H9 (cell line): Measurements from ENCODE around the gene ATG5. TPM values are rescaled to one million over a fixed set of nuclear protein-coding genes. Genes with fewer than 3 reads are reported as not detected.

Experiments used
- DNase-seq: peaks from one replicate; pipeline ENCODE4 v3.0.0-alpha.2; 2017
- H2AFZ ChIP-seq: one replicate; pipeline ENCODE4 v1.6.1; 2013; ENCODE audit warnings: mild to moderate bottlenecking, low read length, control low read depth, moderate library complexity
- H2AK5ac ChIP-seq: 2 replicates; pipeline ENCODE4 v1.6.1; 2013; ENCODE audit warnings: low read length, control low read depth, mixed read lengths; ENCODE audit not compliant: insufficient read length
- H2BK120ac ChIP-seq: one replicate; pipeline ENCODE4 v1.6.1; 2013; ENCODE audit warnings: low read depth, mild to moderate bottlenecking, low read length, control low read depth, inconsistent platforms; ENCODE audit not compliant: poor library complexity, severe bottlenecking
- H2BK12ac ChIP-seq: 2 replicates; pipeline ENCODE4 v1.6.1; 2013; ENCODE audit warnings: low read length, control low read depth, mixed read lengths, low read depth; ENCODE audit not compliant: insufficient read length
- H2BK15ac ChIP-seq: 2 replicates; pipeline ENCODE4 v1.6.1; 2013; ENCODE audit warnings: low read depth, low read length, control low read depth
- H2BK20ac ChIP-seq: one replicate; pipeline ENCODE4 v1.6.1; 2013; ENCODE audit warnings: low read depth, mild to moderate bottlenecking, low read length, control low read depth, inconsistent platforms; ENCODE audit not compliant: poor library complexity, severe bottlenecking
- H2BK5ac ChIP-seq: 2 replicates; pipeline ENCODE4 v1.6.1; 2013; ENCODE audit warnings: low read length, control low read depth, mixed read lengths; ENCODE audit not compliant: insufficient read length
- H3K14ac ChIP-seq: 2 replicates; pipeline ENCODE4 v1.6.1; 2013; ENCODE audit warnings: low read length, control low read depth; ENCODE audit not compliant: insufficient read depth
- H3K18ac ChIP-seq: 2 replicates; pipeline ENCODE4 v1.6.1; 2013; ENCODE audit warnings: low read depth, mild to moderate bottlenecking, mixed read lengths, low read length, control low read depth; ENCODE audit not compliant: insufficient read length
- H3K23ac ChIP-seq: 2 replicates; pipeline ENCODE4 v1.6.1; 2013; ENCODE audit warnings: low read length, control low read depth, mixed read lengths, low read depth; ENCODE audit not compliant: insufficient read length
- H3K23me2 ChIP-seq: 2 replicates; pipeline ENCODE4 v1.6.1; 2013; ENCODE audit warnings: low read depth, mild to moderate bottlenecking, mixed read lengths, low read length, control low read depth; ENCODE audit not compliant: insufficient read length, poor library complexity, severe bottlenecking
- H3K27ac ChIP-seq: 2 replicates; pipeline ENCODE4 v1.5.1; 2013; ENCODE audit warnings: low read length, control low read depth, mixed read lengths, low read depth; ENCODE audit not compliant: insufficient read length
- H3K27me3 ChIP-seq: 2 replicates; pipeline ENCODE4 v1.6.1; 2013; ENCODE audit warnings: low read length, control low read depth, inconsistent platforms; ENCODE audit not compliant: insufficient read depth
- H3K4ac ChIP-seq: 2 replicates; pipeline ENCODE4 v1.6.1; 2013; ENCODE audit warnings: low read depth, mild to moderate bottlenecking, control low read depth, inconsistent platforms, low read length, moderate library complexity
- H3K4me1 ChIP-seq: 2 replicates; pipeline ENCODE4 v1.6.1; 2013; ENCODE audit warnings: low read length, control low read depth, inconsistent platforms; ENCODE audit not compliant: insufficient read depth
- H3K4me2 ChIP-seq: 2 replicates; pipeline ENCODE4 v1.6.1; 2013; ENCODE audit warnings: low read length, control low read depth, mixed read lengths; ENCODE audit not compliant: insufficient read length, insufficient read depth
- H3K56ac ChIP-seq: 2 replicates; pipeline ENCODE4 v1.6.1; 2013; ENCODE audit warnings: low read depth, mild to moderate bottlenecking, mixed read lengths, low read length, control low read depth; ENCODE audit not compliant: insufficient read length
- H3K79me1 ChIP-seq: 2 replicates; pipeline ENCODE4 v1.6.1; 2013; ENCODE audit warnings: low read depth, mild to moderate bottlenecking, moderate library complexity, low read length, control low read depth, inconsistent platforms; ENCODE audit not compliant: insufficient read depth, poor library complexity, severe bottlenecking
- H3K79me2 ChIP-seq: 2 replicates; pipeline ENCODE4 v1.6.1; 2013; ENCODE audit warnings: low read length, control low read depth, inconsistent platforms; ENCODE audit not compliant: insufficient read depth
- H3K9ac ChIP-seq: 2 replicates; pipeline ENCODE4 v1.6.1; 2013; ENCODE audit warnings: low read length, control low read depth, mixed read lengths; ENCODE audit not compliant: insufficient read length; ENCODE audit errors: extremely low read depth
- H3K9me3 ChIP-seq: one replicate; pipeline ENCODE4 v1.6.1; 2013; ENCODE audit warnings: low read depth, low read length, inconsistent platforms; ENCODE audit not compliant: control insufficient read depth
- H3T11ph ChIP-seq: one replicate; pipeline ENCODE4 v1.6.1; 2013; ENCODE audit warnings: mild to moderate bottlenecking, low read length, control low read depth, inconsistent platforms
- H4K20me1 ChIP-seq: one replicate; pipeline ENCODE4 v1.6.1; 2013; ENCODE audit not compliant: control insufficient read depth, insufficient read length, insufficient read depth
- H4K5ac ChIP-seq: 2 replicates; pipeline ENCODE4 v1.6.1; 2013; ENCODE audit warnings: low read depth, mild to moderate bottlenecking, mixed read lengths, low read length, control low read depth; ENCODE audit not compliant: insufficient read length
- H4K8ac ChIP-seq: replicated peaks from 2 replicates; pipeline ENCODE4 v1.6.1; 2013; ENCODE audit warnings: low read length, control low read depth, mixed read lengths, low read depth; ENCODE audit not compliant: insufficient read length
- H4K91ac ChIP-seq: 2 replicates; pipeline ENCODE4 v1.6.1; 2013; ENCODE audit warnings: low read depth, mild to moderate bottlenecking, moderate library complexity, mixed read lengths, low read length, control low read depth; ENCODE audit not compliant: insufficient read length
- H3K27ac Mint-ChIP-seq, 3 experiments: 2 replicates in 2 of 3; 3 replicates in 1 of 3; pipeline ENCODE4 v1.8.0; 2020 to 2021; ENCODE audit warnings: mixed read lengths in 3 of 3, mild to moderate bottlenecking in 1 of 3, moderate library complexity in 1 of 3
- H3K27me3 Mint-ChIP-seq: 2 replicates; pipeline ENCODE4 v1.8.0; 2021; ENCODE audit warnings: low read depth, mild to moderate bottlenecking, moderate library complexity, mixed read lengths
- H3K36me3 Mint-ChIP-seq, 3 experiments: 2 replicates in 2 of 3; 3 replicates in 1 of 3; pipeline ENCODE4 v1.8.0; 2020 to 2021; ENCODE audit warnings: low read depth in 3 of 3, mixed read lengths in 3 of 3; ENCODE audit not compliant: insufficient read depth in 1 of 3
- H3K4me1 Mint-ChIP-seq, 2 experiments: 2 replicates each; pipeline ENCODE4 v1.8.0; 2020; ENCODE audit warnings: mixed read lengths in 2 of 2
- H3K4me3 Mint-ChIP-seq, 2 experiments: 2 replicates in 1 of 2; 3 replicates in 1 of 2; pipeline ENCODE4 v1.8.0; 2020 to 2021; ENCODE audit warnings: mild to moderate bottlenecking in 2 of 2, mixed read lengths in 2 of 2, moderate library complexity in 1 of 2
- H3K9me3 Mint-ChIP-seq, 2 experiments: 2 replicates in 1 of 2; 3 replicates in 1 of 2; pipeline ENCODE4 v1.8.0; 2020; ENCODE audit warnings: mild to moderate bottlenecking in 2 of 2, mixed read lengths in 2 of 2, moderate library complexity in 1 of 2
- WGBS: extraction: QIAGEN DNeasy Blood & Tissue Kit; methylation state at CpG from one replicate; pipeline ENCODE4 v1.1.7; 2013; ENCODE audit warnings: missing lambda C conversion rate, low lambda C conversion rate, mixed read lengths; ENCODE audit not compliant: insufficient read length; ENCODE audit errors: extremely low coverage; 5-methylcytosine and 5-hydroxymethylcytosine counted together
- total RNA-seq: library from RNA; stranded (reverse); gene quantifications from 2 replicates; pipeline ENCODE4 v1.2.1, GENCODE V29; 2021
- TF ChIP-seq, protein P1 (sequence below): fragments of 200-600 bp; sonication (generic); conservative IDR thresholded peaks from 3 replicates; pipeline ENCODE4 v1.8.0; 2021; ENCODE audit warnings: antibody characterized with exemption, mild to moderate bottlenecking

The ATG5 gene
- total RNA-seq, 1 experiment from 2014 or later, result 36.7 TPM

DNA sequence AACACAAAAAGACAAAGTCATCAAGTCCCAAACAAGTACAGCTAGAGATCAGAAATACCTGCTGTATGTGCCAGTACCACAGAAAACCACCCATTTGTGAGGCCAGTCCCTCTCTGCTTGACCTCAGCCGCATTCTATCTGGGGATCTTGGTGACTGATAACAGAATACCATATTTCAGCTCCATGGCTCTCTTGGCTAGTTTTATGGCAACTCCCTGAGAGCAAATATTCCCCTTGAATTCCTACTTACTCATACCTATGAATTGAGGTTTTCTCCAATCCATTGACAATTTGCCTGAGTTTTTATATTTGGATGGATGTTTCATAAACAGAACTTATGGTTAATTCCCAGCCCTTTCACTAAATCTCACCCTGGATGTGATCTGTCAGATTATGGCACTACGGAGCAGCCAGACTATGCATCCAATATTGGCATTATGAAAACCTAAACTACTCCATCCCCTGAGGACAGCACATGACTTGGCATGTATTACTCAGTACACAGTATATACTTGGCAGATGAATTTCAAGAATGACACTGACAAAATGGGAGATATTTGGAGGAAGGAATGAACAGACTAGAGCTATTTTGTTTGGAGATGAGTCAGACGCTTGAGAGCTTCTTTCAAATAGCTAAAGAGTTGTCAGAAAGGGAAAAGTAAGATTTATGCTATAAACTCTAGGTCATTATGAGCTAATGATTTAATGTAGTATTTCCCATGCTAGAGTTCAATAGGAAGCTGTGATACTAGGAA lies 143.7 kb downstream of the ATG5 start:
- H3K9ac ChIP-seq, result no peak overlapping the region
- Mint-ChIP-seq H3K27ac (no peak overlapping the region), H3K9me3 (no peaks in the 10 kb centered on the region)

More for the DNA sequence above, 143.7 kb downstream of the ATG5 start:
- Histone ChIP-seq H4K91ac (no peak overlapping the region), H2BK5ac (no peak overlapping the region), H2BK120ac (no peak overlapping the region), H3K9me3 (no peaks in the 10 kb centered on the region), H3T11ph (no peak overlapping the region), H2AK5ac (no peak overlapping the region), H3K79me1 (no peaks in the 10 kb centered on the region), H3K4me2 (no peak overlapping the region), H2AFZ (no peak overlapping the region), H3K56ac (no peak overlapping the region), H3K4me1 (no peaks in the 10 kb centered on the region), H3K27me3 (no peaks in the 10 kb centered on the region), H3K4ac (no peak overlapping the region), H2BK20ac (no peak overlapping the region), H3K79me2 (no peaks in the 10 kb centered on the region), H4K8ac (no peak overlapping the region), H2BK12ac (no peak overlapping the region), H4K20me1 (no peaks in the 10 kb centered on the region), H2BK15ac (no peak overlapping the region), H3K23ac (no peak overlapping the region), H3K27ac (no peak overlapping the region), H4K5ac (no peak overlapping the region), H3K18ac (no peak overlapping the region), H3K23me2 (no peaks in the 10 kb centered on the region), H3K14ac (no peak overlapping the region)
- Mint-ChIP-seq H3K27me3 (no peaks in the 10 kb centered on the region), H3K36me3 (peaks cover 0 to 6% (median 0%) of the 10 kb centered on the region in 3 experiments; a peak in 1 of 7 replicates), H3K4me1 (peaks cover 4 to 13% of the 10 kb centered on the region in 2 experiments; a peak in 3 of 4 replicates), H3K4me3 (no peak overlapping the region)
- WGBS, result no CpG with 5 or more reads among the region's 3 CpGs
- no peak for DNase-seq
- TF ChIP-seq, protein P1, sequence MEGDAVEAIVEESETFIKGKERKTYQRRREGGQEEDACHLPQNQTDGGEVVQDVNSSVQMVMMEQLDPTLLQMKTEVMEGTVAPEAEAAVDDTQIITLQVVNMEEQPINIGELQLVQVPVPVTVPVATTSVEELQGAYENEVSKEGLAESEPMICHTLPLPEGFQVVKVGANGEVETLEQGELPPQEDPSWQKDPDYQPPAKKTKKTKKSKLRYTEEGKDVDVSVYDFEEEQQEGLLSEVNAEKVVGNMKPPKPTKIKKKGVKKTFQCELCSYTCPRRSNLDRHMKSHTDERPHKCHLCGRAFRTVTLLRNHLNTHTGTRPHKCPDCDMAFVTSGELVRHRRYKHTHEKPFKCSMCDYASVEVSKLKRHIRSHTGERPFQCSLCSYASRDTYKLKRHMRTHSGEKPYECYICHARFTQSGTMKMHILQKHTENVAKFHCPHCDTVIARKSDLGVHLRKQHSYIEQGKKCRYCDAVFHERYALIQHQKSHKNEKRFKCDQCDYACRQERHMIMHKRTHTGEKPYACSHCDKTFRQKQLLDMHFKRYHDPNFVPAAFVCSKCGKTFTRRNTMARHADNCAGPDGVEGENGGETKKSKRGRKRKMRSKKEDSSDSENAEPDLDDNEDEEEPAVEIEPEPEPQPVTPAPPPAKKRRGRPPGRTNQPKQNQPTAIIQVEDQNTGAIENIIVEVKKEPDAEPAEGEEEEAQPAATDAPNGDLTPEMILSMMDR, result no peak
